ENCODE data around the gene IRX2. TPM values are rescaled to one million over a fixed set of nuclear protein-coding genes. Genes with fewer than 3 reads are reported as not detected.

IRX2 gene
- total RNA-seq, 1 experiment from 2014 or later = 0.10 TPM

- no TSS peak for BruUV-seq (replicated peaks)
- Histone ChIP-seq H3K27me3 (ENCODE audit: control insufficient read depth, insufficient read depth, low read length) (peaks cover 15% of the 10 kb centered on the region), H3K36me3 (ENCODE audit: control insufficient read depth, insufficient read depth, low read length) (no peaks in the 10 kb centered on the region), H3K9me3 (ENCODE audit: control insufficient read depth, insufficient read depth, low read depth, low read length) (no peaks in the 10 kb centered on the region), H3K4me3 (ENCODE audit: low read depth in 2 of 2, low read length in 2 of 2) (no peak overlapping the region), H3K4me1 (ENCODE audit: control insufficient read depth, insufficient read depth, low read length) (no peaks in the 10 kb centered on the region), H3K27ac (ENCODE audit: low read length) (no peak overlapping the region)
- ATAC-seq (no peak), DNase-seq (ENCODE audit: low read depth, low spot score) (no peak)
- ChIA-PET POLR2A (no interaction called here), CTCF (no interaction called here)
- intact Hi-C loops (cut with micrococcal nuclease; ENCODE audit: unreplicated experiment) (no loop called here), in situ Hi-C loops (cut with HindIII; ENCODE audit: low pct_unique_long_range_greater_than_20kb, low sequenced_read_pairs) (no loop called here)
- no peak for TF ChIP-seq CTCF (IDR thresholded peaks at IDR 0.05)
- TF ChIP-seq SIN3A (IDR thresholded peaks at IDR 0.05; ENCODE audit: borderline replicate concordance, insufficient read depth, low read depth, low read length) = no peak
- no peak for TF ChIP-seq REST (IDR thresholded peaks at IDR 0.05; ENCODE audit: insufficient read depth in 1 of 2, low read depth in 2 of 2, low read length in 1 of 2)
- TF ChIP-seq TCF7L2 (IDR thresholded peaks at IDR 0.05; ENCODE audit: low read depth, low read length) = no peak
- TF ChIP-seq POLR2AphosphoS5 (IDR thresholded peaks at IDR 0.05; ENCODE audit: low read depth, low read length) = no peak
Observed at GRCh38 chr5:2747363-2748162, 3.9 kb downstream of the IRX2 start.

- Histone ChIP-seq H3K4me1 (ENCODE audit: control insufficient read depth, insufficient read depth, low read length) (no peaks in the 10 kb centered on the region), H3K27ac (ENCODE audit: low read length) (no peak overlapping the region), H3K4me3 (ENCODE audit: low read depth in 2 of 2, low read length in 2 of 2) (no peak overlapping the region), H3K36me3 (ENCODE audit: control insufficient read depth, insufficient read depth, low read length) (no peaks in the 10 kb centered on the region), H3K9me3 (ENCODE audit: control insufficient read depth, insufficient read depth, low read depth, low read length) (no peaks in the 10 kb centered on the region), H3K27me3 (ENCODE audit: control insufficient read depth, insufficient read depth, low read length) (peaks cover 15% of the 10 kb centered on the region)
- ATAC-seq (no peak), DNase-seq (ENCODE audit: low read depth, low spot score) (no peak)
- TF ChIP-seq TCF7L2 (IDR thresholded peaks at IDR 0.05; ENCODE audit: low read depth, low read length) = no peak
- TF ChIP-seq POLR2AphosphoS5 (IDR thresholded peaks at IDR 0.05; ENCODE audit: low read depth, low read length) = no peak
- no peak for TF ChIP-seq SIN3A (IDR thresholded peaks at IDR 0.05; ENCODE audit: borderline replicate concordance, insufficient read depth, low read depth, low read length)
- no peak for TF ChIP-seq CTCF (IDR thresholded peaks at IDR 0.05)
- TF ChIP-seq REST (IDR thresholded peaks at IDR 0.05; ENCODE audit: insufficient read depth in 1 of 2, low read depth in 2 of 2, low read length in 1 of 2) = no peak
- in situ Hi-C loops (cut with HindIII; ENCODE audit: low pct_unique_long_range_greater_than_20kb, low sequenced_read_pairs) = no loop called here
- intact Hi-C loops (cut with micrococcal nuclease; ENCODE audit: unreplicated experiment) = no loop called here
- BruUV-seq (replicated peaks) = no TSS peak
- ChIA-PET CTCF (no interaction called here), POLR2A (no interaction called here)
Observed at GRCh38 chr5:2746561-2747032, 4.9 kb downstream of the IRX2 start.
